IPS-18c (cell line): ENCODE results near the gene DCX.

ENCODE experiments used
- H3K4me3 ChIP-seq: 2 replicates; pipeline ENCODE4 v1.7.0; 2013; ENCODE audit warnings: low read depth, mild to moderate bottlenecking, low read length, moderate library complexity; ENCODE audit not compliant: insufficient read depth
- H3K9me3 ChIP-seq: one replicate; pipeline ENCODE4 v1.6.1; 2013; ENCODE audit warnings: mild to moderate bottlenecking, low read length, moderate library complexity; ENCODE audit not compliant: control insufficient read depth, insufficient read depth

The DCX gene

DNA sequence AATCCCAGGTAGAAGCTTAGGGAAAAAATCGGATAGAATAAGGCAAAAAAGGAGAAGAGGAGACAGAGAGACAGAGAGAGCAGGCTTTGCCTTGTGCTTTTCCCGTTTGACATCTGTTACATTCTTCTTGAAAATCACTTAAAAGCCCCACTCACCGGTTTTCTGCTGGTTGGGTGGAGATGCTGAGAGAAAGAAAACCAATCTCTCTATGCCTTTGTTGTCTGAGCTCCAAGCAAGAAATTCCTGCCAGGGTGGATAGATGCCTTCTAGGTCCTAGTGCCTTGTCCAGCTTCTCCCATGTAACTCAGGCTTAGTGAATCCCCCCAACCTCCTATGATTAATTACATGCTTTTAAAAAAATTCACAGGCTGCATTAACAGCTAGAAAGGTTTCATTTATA is at the start of gene DCX:
TSS of gene DCX (minus strand) at position 210 of the 400 bp plus-strand sequence. CDS start 1,794 bp downstream, outside the sequence.
- H3K4me3 ChIP-seq: peak within 1 kb of the TSS; percentile 5; the same call in 1 of the 2 replicates
- no peaks in the 10 kb centered on the region for H3K9me3 ChIP-seq

- no peaks in the 10 kb centered on the region for H3K9me3 ChIP-seq
- no peak overlapping the region for H3K4me3 ChIP-seq
These were observed 48.6 kb upstream of the DCX start for GRCh38 chrX:111460607-111461006.

- no peak overlapping the region for H3K4me3 ChIP-seq
- no peaks in the 10 kb centered on the region for H3K9me3 ChIP-seq
These were observed 35.3 kb upstream of the DCX start for GRCh38 chrX:111447298-111447697.

GRCh38 chrX:111445485-111445884 is 33.5 kb upstream of the DCX start:
- no peaks in the 10 kb centered on the region for H3K9me3 ChIP-seq

DNA sequence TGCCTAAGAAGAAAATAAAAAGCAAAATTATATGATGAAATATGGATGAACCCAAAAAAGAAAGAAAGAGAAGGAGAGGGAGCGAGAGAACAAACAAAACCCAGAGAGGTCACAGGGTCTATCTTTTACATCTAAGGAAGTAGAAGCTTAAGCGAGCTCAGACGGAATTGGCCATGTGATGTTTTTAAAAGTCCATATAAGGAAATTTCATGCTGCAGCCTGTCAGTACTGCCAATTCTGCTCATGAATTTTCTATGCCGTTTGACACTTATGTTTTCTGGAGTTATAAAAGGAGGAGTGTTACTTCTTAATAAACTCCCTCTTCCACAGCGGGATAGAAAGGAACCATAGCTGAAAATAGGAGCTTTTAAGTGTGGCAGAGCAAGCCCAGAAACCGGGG is 32.9 kb upstream of the DCX start:
- no peaks in the 10 kb centered on the region for H3K9me3 ChIP-seq
- H3K4me3 ChIP-seq: no peak overlapping the region

More at GRCh38 chrX:111445485-111445884, 33.5 kb upstream of the DCX start:
- no peak overlapping the region for H3K4me3 ChIP-seq

- H3K4me3 ChIP-seq: no peak overlapping the region
- no peaks in the 10 kb centered on the region for H3K9me3 ChIP-seq
These were observed 32.0 kb upstream of the DCX start for GRCh38 chrX:111443946-111444345.

- Histone ChIP-seq H3K4me3 (no peak overlapping the region), H3K9me3 (no peaks in the 10 kb centered on the region)
These were observed 30.8 kb upstream of the DCX start for GRCh38 chrX:111442791-111443190.

DNA sequence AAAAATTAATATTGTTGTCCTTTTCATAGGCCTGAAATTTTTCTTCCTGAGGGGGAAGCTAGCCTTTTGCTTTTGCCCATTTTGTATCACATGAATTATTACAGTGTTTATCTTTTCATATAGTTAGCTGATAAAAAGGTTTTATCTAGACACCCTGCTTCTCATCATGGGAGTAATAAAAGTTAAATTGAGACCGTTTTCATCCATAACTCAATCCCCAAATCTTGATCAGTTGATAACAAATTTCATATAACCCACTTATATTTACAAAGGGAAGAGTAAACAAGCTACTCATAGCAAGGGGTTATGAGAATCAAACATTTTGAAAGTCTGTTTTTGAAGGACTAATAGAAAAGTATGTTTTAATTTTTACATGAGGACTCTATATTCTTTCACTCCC is 23.5 kb upstream of the DCX start:
- Histone ChIP-seq H3K4me3 (no peak overlapping the region), H3K9me3 (no peaks in the 10 kb centered on the region)

GRCh38 chrX:111431001-111431400 is 19.0 kb upstream of the DCX start:
- Histone ChIP-seq H3K9me3 (no peaks in the 10 kb centered on the region), H3K4me3 (no peak overlapping the region)

DNA sequence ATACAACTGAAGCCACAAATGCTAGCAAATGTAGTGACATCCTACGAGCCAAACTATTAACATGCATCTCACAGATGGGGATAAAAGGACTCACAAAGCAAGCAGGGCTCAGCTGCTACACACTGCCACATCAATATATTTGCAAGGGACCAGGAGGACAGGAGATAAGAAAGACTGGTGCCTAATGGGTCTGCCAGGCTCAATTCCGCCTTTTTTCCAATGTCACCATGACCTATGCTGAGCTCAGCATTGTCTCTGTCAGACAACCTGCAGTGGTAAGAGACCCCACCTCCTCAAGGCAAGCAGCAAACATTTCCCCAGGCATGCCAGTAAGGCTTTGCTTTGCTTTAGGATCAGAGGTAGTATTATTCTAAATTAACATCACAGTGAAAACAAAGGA is 435 bp downstream of the DCX start:
- Histone ChIP-seq H3K4me3 (peak overlapping the region; percentile 5; the same call in 1 of the 2 replicates), H3K9me3 (no peaks in the 10 kb centered on the region)

DNA sequence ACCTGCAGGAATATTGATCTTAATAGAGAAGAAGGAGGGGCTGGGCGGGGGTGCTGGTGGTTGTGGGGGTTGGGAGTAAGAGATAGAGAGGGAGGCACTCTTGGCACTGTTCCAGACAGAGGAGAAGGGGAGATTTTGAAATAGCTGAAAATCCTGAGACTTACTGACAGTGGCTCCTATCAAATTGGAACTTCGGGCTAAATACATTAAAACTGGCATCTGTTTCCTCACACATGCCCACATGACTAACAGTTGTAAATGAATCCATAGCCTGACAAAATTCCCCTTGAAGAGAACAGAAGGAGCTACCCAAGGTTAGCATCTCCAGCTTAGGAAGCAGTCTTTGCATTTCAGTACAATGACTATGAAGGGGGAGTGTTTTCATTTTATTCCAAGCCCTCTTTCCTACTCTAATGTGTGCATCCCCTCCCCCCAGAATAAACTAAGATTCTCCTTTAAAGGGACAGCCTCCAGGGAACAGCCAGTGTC is 1.4 kb downstream of the DCX start:
- no peaks in the 10 kb centered on the region for H3K9me3 ChIP-seq
- H3K4me3 ChIP-seq: no peak overlapping the region

DNA sequence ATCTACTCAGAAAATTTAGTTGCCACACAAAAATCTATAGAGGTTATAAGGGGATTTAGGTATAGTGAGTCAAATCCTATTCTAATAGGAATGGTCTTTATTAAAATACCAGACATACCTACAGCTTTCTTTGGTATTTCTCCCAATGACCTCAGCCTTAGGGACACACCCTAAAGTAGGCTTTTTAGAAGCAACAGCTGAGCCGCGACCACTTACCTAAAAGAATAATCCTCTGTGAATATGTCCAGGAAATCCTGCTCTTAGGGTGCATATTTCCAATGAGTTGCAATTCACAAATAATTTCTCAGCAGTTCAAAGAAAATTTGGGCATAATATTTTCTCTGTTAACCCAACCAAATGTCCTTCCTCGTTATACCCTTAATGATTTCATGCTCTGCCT is 2.7 kb downstream of the DCX start:
- Histone ChIP-seq H3K4me3 (no peak overlapping the region), H3K9me3 (no peaks in the 10 kb centered on the region)

GRCh38 chrX:111407948-111408347 is 4.0 kb downstream of the DCX start:
- Histone ChIP-seq H3K9me3 (no peaks in the 10 kb centered on the region), H3K4me3 (no peak overlapping the region)

GRCh38 chrX:111402344-111402743 is 9.6 kb downstream of the DCX start:
- H3K9me3 ChIP-seq: no peaks in the 10 kb centered on the region
- no peak overlapping the region for H3K4me3 ChIP-seq

- H3K4me3 ChIP-seq: no peak overlapping the region
- no peaks in the 10 kb centered on the region for H3K9me3 ChIP-seq
These were observed 16.8 kb downstream of the DCX start for GRCh38 chrX:111395149-111395548.

DNA sequence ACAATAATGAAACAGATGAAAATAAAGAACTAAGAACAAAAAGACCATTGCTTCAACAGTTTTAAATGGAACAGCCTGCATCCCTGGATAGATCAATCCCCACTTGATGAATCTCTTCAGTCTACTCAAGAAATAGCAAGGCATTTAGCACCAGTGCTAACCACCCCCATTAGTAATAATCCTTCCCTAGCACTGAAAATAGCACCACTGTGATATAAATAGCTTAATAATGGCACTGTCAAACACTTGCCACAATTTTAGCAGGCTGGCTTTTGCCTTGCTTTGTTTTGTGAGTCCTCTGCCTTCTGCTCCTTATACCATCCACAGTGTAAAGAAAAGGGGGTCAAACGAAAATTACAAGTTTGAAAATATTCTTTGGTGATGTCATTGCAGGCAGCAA is 17.4 kb downstream of the DCX start:
- H3K4me3 ChIP-seq: no peak overlapping the region
- H3K9me3 ChIP-seq: no peaks in the 10 kb centered on the region

GRCh38 chrX:111387470-111388070 is 24.4 kb downstream of the DCX start:
- H3K9me3 ChIP-seq: no peaks in the 10 kb centered on the region
- H3K4me3 ChIP-seq: no peak overlapping the region

GRCh38 chrX:111386615-111387233 is 25.3 kb downstream of the DCX start:
- Histone ChIP-seq H3K9me3 (no peaks in the 10 kb centered on the region), H3K4me3 (no peak overlapping the region)

- Histone ChIP-seq H3K9me3 (no peaks in the 10 kb centered on the region), H3K4me3 (no peak overlapping the region)
These were observed 25.9 kb downstream of the DCX start for GRCh38 chrX:111386077-111386476.
